Measurements from ENCODE around the gene GNG3. TPM values are rescaled to one million over a fixed set of nuclear protein-coding genes. Genes with fewer than 3 reads are reported as not detected.

The GNG3 gene
- total RNA-seq, 1 experiment from 2014 or later, result not detected

DNA sequence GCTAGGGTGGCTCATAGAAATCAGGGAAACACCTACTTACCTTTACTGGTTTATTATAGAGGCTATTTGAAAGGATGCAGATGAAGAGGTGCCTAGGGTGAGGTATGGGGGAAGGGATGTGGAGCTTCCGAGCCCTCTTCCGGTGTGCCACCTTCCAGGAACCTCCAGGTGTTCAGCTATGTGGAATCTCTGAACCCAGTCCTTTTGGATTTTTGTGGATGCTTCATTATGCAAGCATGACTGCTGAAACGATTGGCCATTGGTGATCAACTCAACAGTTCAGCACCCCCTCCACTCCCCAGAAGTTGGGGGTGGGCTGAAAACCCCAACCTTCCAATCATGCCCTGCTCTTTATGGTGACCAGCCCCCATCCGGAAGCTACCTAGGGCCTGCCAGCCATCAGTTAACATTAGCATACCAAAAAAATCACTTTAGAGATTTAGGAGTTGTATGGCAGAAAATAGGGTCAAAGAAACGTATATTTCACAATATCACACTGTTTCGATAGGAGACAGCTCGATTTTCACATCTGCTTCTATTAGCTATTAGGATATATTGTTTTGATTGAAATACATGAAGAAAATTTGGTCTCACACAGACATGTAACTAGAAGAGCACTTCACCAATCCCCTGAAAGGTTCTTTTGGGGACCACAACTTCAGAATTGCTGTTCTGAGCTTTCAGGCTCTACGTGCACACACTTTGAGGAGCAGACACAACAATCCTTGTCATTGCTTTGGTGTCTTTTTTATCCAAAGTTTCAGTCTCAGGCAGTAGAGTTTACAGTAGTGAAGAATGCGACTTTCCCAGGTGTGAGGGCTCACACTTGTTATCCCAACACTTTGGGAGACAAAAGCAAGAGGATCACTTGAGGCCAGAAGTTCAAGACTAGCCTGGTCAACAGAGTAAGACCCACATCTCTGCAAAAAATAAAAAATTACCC, 50.6 kb downstream of the GNG3 start:
- no peak for DNase-seq (ENCODE audit: low spot score)

Small RNAs within 50 kb of the gene (small RNA-seq; reads per million reads assigned to genes)
- gene SNORA57, result not detected

Other genes with a start within 250 kb of the GNG3 start
- 281 and 282 TPM in 2 replicates for gene AHNAK, start 160.9 kb upstream of the GNG3 start, total RNA-seq (2014; rRNA removed; shearing (Covaris generic))
- gene EEF1G, start 133.8 kb upstream of the GNG3 start, total RNA-seq (2014; rRNA removed; shearing (Covaris generic)), result 1,888 and 1,945 TPM in 2 replicates
- gene TUT1, start 116.2 kb upstream of the GNG3 start, total RNA-seq (2014; rRNA removed; shearing (Covaris generic)), result 19.3 and 25.1 TPM in 2 replicates
- 223 and 229 TPM in 2 replicates for gene MTA2, start 105.8 kb upstream of the GNG3 start, total RNA-seq (2014; rRNA removed; shearing (Covaris generic))
- 72.3 and 72.5 TPM in 2 replicates for gene EML3, start 94.9 kb upstream of the GNG3 start, total RNA-seq (2014; rRNA removed; shearing (Covaris generic))
- gene ROM1, start 94.4 kb upstream of the GNG3 start, total RNA-seq (2014; rRNA removed; shearing (Covaris generic)), result 10.9 and 13.6 TPM in 2 replicates
- gene B3GAT3, start 85.7 kb upstream of the GNG3 start, total RNA-seq (2014; rRNA removed; shearing (Covaris generic)), result 63.1 and 82.8 TPM in 2 replicates
- gene GANAB, start 61.1 kb upstream of the GNG3 start, total RNA-seq (2014; rRNA removed; shearing (Covaris generic)), result 257 and 314 TPM in 2 replicates
- 44.6 and 47.4 TPM in 2 replicates for gene INTS5, start 54.4 kb upstream of the GNG3 start, total RNA-seq (2014; rRNA removed; shearing (Covaris generic))
- gene C11orf98, start 42.5 kb upstream of the GNG3 start, total RNA-seq (2014; rRNA removed; shearing (Covaris generic)), result 272 and 322 TPM in 2 replicates
- gene CSKMT, start 42.4 kb upstream of the GNG3 start, total RNA-seq (2014; rRNA removed; shearing (Covaris generic)), result 24.5 and 25.2 TPM in 2 replicates
- gene UQCC3, start 36.0 kb upstream of the GNG3 start, total RNA-seq (2014; rRNA removed; shearing (Covaris generic)), result 124 and 141 TPM in 2 replicates
- gene LBHD1, start 35.4 kb upstream of the GNG3 start, total RNA-seq (2014; rRNA removed; shearing (Covaris generic)), result 11.3 and 13.3 TPM in 2 replicates
- 247 and 265 TPM in 2 replicates for gene UBXN1, start 28.6 kb upstream of the GNG3 start, total RNA-seq (2014; rRNA removed; shearing (Covaris generic))
- 0.50 TPM in 1 of 2 replicates, not detected in the other for gene LRRN4CL, start 18.1 kb upstream of the GNG3 start, total RNA-seq (2014; rRNA removed; shearing (Covaris generic))
- gene BSCL2, start 252 bp upstream of the GNG3 start, total RNA-seq (2014; rRNA removed; shearing (Covaris generic)), result 147 and 161 TPM in 2 replicates
- gene HNRNPUL2, start 19.8 kb downstream of the GNG3 start, total RNA-seq (2014; rRNA removed; shearing (Covaris generic)), result 12.2 and 12.3 TPM in 2 replicates
- gene TTC9C, start 20.8 kb downstream of the GNG3 start, total RNA-seq (2014; rRNA removed; shearing (Covaris generic)), result 32.4 and 45.5 TPM in 2 replicates
- 10.6 and 13.1 TPM in 2 replicates for gene ZBTB3, start 46.5 kb downstream of the GNG3 start, total RNA-seq (2014; rRNA removed; shearing (Covaris generic))
- 138 and 141 TPM in 2 replicates for gene POLR2G, start 53.9 kb downstream of the GNG3 start, total RNA-seq (2014; rRNA removed; shearing (Covaris generic))
- 57.9 and 71.7 TPM in 2 replicates for gene TAF6L, start 63.7 kb downstream of the GNG3 start, total RNA-seq (2014; rRNA removed; shearing (Covaris generic))
- gene TMEM179B, start 79.7 kb downstream of the GNG3 start, total RNA-seq (2014; rRNA removed; shearing (Covaris generic)), result 87.6 and 114 TPM in 2 replicates
- gene TMEM223, start 84.3 kb downstream of the GNG3 start, total RNA-seq (2014; rRNA removed; shearing (Covaris generic)), result 77.3 and 79.3 TPM in 2 replicates
- 24.4 and 31.7 TPM in 2 replicates for gene NXF1, start 97.8 kb downstream of the GNG3 start, total RNA-seq (2014; rRNA removed; shearing (Covaris generic))
- 64.6 and 80.6 TPM in 2 replicates for gene STX5, start 124.4 kb downstream of the GNG3 start, total RNA-seq (2014; rRNA removed; shearing (Covaris generic))
- 0.61 TPM in 1 of 2 replicates, not detected in the other for gene TEX54, start 125.2 kb downstream of the GNG3 start, total RNA-seq (2014; rRNA removed; shearing (Covaris generic))
- gene WDR74, start 131.9 kb downstream of the GNG3 start, total RNA-seq (2014; rRNA removed; shearing (Covaris generic)), result 183 and 191 TPM in 2 replicates
- 418 and 438 TPM in 2 replicates for gene SLC3A2, start 173.2 kb downstream of the GNG3 start, total RNA-seq (2014; rRNA removed; shearing (Covaris generic))
- gene CHRM1, start 213.7 kb downstream of the GNG3 start, total RNA-seq (2014; rRNA removed; shearing (Covaris generic)), result 0.18 TPM in 1 of 2 replicates, not detected in the other